Naive B cell (primary cell): ENCODE data around the gene PDE2A. TPM values are rescaled to one million over a fixed set of nuclear protein-coding genes. Genes with fewer than 3 reads are reported as not detected.

Experiments used
- ATAC-seq, 2 donors: fragments of 150-1000 bp; cut with Tn5 transposase; 2 replicates each; pipeline ENCODE4 v1.10.0; 2021; ENCODE audit warnings: low read depth in 2 of 2, mild to moderate bottlenecking in 2 of 2, moderate library complexity in 2 of 2
- DNase-seq: peaks from one replicate; pipeline ENCODE4 v3.0.0; 2022
- H3K27ac Mint-ChIP-seq, 6 donors: one replicate each; pipeline ENCODE4 v1.8.0; 2020 to 2022; ENCODE audit warnings: mild to moderate bottlenecking in 6 of 6, mixed read lengths in 6 of 6, moderate library complexity in 5 of 6, inconsistent platforms in 2 of 6
- H3K27me3 Mint-ChIP-seq, 3 donors: one replicate each; pipeline ENCODE4 v1.8.0; 2021 to 2022; ENCODE audit warnings: mixed read lengths in 3 of 3, mild to moderate bottlenecking in 1 of 3
- H3K36me3 Mint-ChIP-seq, 2 donors: one replicate each; pipeline ENCODE4 v1.8.0; 2020 to 2022; ENCODE audit warnings: mixed read lengths in 2 of 2, inconsistent platforms in 1 of 2, mild to moderate bottlenecking in 1 of 2
- H3K4me1 Mint-ChIP-seq, 3 donors: one replicate each; pipeline ENCODE4 v1.8.0; 2020 to 2022; ENCODE audit warnings: mixed read lengths in 3 of 3, inconsistent platforms in 1 of 3, mild to moderate bottlenecking in 1 of 3, moderate library complexity in 1 of 3
- H3K4me3 Mint-ChIP-seq, 8 donors: one replicate each; pipeline ENCODE4 v1.8.0; 2020 to 2022; ENCODE audit warnings: mild to moderate bottlenecking in 8 of 8, mixed read lengths in 8 of 8, moderate library complexity in 8 of 8, inconsistent platforms in 2 of 8
- H3K9me3 Mint-ChIP-seq, 7 donors: one replicate each; pipeline ENCODE4 v1.8.0; 2020 to 2022; ENCODE audit warnings: mixed read lengths in 7 of 7, mild to moderate bottlenecking in 5 of 7, inconsistent platforms in 2 of 7, moderate library complexity in 1 of 7
- polyA plus RNA-seq, 6 donors: library from polyadenylated mRNA; unstranded; fragments of 300-500 nt; fragmentation: Illumina TruSeq; gene quantifications; one replicate each; pipeline ENCODE4 v1.2.3, GENCODE V29; 2021; ENCODE audit warnings: low read depth in 6 of 6

Gene PDE2A
- polyA plus RNA-seq, 6 donors from 2014 or later, result 0.18 to 0.44 (median 0.36) TPM; not detected in 3

- no peak for DNase-seq
- H3K36me3 Mint-ChIP-seq, result no peaks in the 10 kb centered on the region
- H3K9me3 Mint-ChIP-seq, result no peaks in the 10 kb centered on the region
- ATAC-seq, result no peak
- peaks cover 4 to 41% (median 29%) of the 10 kb centered on the region in 3 donors for H3K27me3 Mint-ChIP-seq
- peaks cover under 1 to 9% (median 1%) of the 10 kb centered on the region in 3 donors for H3K4me1 Mint-ChIP-seq
- peak overlapping the region in 1 of 8 donors; percentile 65 for H3K4me3 Mint-ChIP-seq
- peak overlapping the region in 3 of 6 donors; percentile 34 to 50 (median 36) for H3K27ac Mint-ChIP-seq
Measured at GRCh38 chr11:72630104-72630852, 43.9 kb downstream of the PDE2A start.

DNA sequence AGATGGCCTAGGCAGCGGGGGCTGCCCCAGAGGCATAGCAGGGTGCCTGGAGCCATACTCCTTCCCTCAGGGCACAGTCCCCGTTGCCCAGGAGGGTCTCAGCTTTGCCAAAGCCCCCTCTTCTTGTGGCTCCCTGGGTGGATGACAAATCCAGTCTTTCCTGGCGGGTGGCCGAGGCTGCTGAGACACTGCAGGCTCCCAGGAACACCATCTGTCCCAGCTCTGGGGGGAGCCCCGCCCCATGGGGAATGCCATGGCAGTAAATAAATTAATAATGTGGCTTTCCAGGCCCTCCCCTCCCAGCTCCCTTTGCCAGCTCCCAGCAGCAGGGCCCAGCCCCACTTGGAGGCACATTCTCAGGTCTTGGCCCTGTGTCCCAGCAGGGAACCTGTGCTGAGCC is 45.0 kb downstream of the PDE2A start:
- Mint-ChIP-seq H3K4me3 (no peak overlapping the region), H3K27me3 (peaks cover 7 to 41% (median 39%) of the 10 kb centered on the region in 3 donors), H3K4me1 (peaks cover 5 to 13% (median 11%) of the 10 kb centered on the region in 3 donors), H3K9me3 (no peaks in the 10 kb centered on the region), H3K36me3 (no peaks in the 10 kb centered on the region), H3K27ac (no peak overlapping the region)
- ATAC-seq (no peak), DNase-seq (no peak)

DNA sequence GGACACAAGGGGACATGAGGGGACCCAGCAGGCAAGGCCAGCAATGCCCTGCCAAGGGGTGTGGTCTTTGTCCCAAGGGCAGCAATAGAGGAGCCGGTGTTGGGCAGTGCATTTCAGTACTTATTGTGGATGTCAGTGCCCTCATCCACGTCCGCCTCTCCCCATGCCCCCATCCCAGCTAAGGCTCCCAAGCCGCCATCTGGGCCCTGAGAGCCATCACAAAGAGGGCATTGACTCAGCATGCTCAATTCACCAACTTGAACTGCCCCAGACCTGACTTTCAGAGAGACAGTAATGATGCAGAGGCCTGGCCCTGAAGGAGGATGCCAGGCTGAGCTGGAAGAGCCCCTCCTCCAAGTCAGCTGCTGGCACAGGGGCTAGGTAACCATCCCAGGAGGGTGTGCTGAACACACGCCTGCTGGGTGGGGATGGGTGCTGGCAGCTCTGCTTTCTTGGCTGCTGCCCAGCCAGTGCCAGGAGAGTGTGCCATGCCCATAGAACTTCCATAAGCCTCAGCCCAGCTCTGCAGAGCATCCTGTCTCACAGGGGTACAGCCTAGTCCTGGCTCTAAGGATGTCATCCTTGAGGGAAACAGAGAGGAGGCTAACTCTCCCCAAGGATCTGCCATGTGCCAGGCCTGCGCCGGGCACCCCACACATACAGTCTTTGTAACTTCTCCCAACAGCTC is 46.5 kb downstream of the PDE2A start:
- DNase-seq, result no peak
- Mint-ChIP-seq H3K36me3 (no peaks in the 10 kb centered on the region), H3K4me1 (peaks cover 10 to 17% (median 13%) of the 10 kb centered on the region in 3 donors), H3K9me3 (no peaks in the 10 kb centered on the region), H3K4me3 (no peak overlapping the region), H3K27me3 (peaks cover 8 to 33% (median 28%) of the 10 kb centered on the region in 3 donors), H3K27ac (peak overlapping the region in 1 of 6 donors; percentile 26)
- no peak for ATAC-seq

GRCh38 chr11:72626414-72626936 is 47.7 kb downstream of the PDE2A start:
- Mint-ChIP-seq H3K36me3 (no peaks in the 10 kb centered on the region), H3K4me1 (peaks cover 17 to 24% (median 19%) of the 10 kb centered on the region in 3 donors), H3K27me3 (peaks cover 10 to 32% (median 25%) of the 10 kb centered on the region in 3 donors), H3K27ac (no peak overlapping the region), H3K9me3 (no peaks in the 10 kb centered on the region), H3K4me3 (no peak overlapping the region)
- no peak for DNase-seq
- ATAC-seq, result no peak

- Mint-ChIP-seq H3K9me3 (no peaks in the 10 kb centered on the region), H3K27ac (no peak overlapping the region), H3K4me1 (peaks cover 22 to 27% (median 24%) of the 10 kb centered on the region in 3 donors), H3K27me3 (peaks cover 12 to 26% (median 19%) of the 10 kb centered on the region in 3 donors), H3K4me3 (peak overlapping the region in 2 of 8 donors; percentile 30 to 61), H3K36me3 (no peaks in the 10 kb centered on the region)
- no peak for ATAC-seq
- no peak for DNase-seq
Measured at GRCh38 chr11:72625691-72626413, 48.4 kb downstream of the PDE2A start.

DNA sequence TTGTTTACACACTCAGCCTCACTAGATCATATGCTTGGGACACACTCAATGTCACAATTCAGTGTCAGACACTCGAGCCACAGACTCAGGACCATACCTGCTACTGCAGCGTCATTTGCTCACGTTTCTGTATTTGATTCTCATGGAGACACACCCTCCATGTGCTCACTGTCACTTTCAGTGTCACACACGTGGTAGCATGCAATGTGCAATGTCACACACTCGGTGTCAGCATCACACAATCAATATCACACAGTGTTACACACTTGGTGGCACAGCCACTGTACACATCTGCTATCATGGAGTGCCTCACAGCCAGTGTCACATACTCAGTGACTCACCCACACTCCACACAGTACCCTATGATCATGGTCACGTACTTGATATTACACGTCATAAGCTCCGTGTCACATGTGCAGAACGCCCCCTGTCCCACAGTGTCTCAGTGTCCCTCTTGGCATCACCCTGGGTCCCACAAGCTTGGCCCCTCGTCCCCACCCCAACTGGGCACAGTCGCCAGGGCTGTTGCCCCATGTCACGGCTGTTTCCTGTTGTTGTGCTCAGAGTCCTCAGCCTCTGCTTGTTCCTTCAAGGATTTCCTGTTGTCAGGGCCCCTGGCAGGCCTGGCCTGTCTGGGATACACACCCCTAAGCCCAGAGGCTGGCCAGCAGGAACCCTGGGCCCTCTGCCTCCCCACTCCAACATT is 49.6 kb downstream of the PDE2A start:
- no peak for ATAC-seq

GRCh38 chr11:72623052-72623451 is 51.2 kb downstream of the PDE2A start:
- H3K4me1 Mint-ChIP-seq, result peaks cover 15 to 34% (median 25%) of the 10 kb centered on the region in 3 donors
- peaks cover 9 to 40% (median 14%) of the 10 kb centered on the region in 3 donors for H3K27me3 Mint-ChIP-seq
- no peaks in the 10 kb centered on the region for H3K9me3 Mint-ChIP-seq
- no peaks in the 10 kb centered on the region for H3K36me3 Mint-ChIP-seq
- no peak for DNase-seq
- no peak overlapping the region for H3K27ac Mint-ChIP-seq
- peak overlapping the region in 1 of 8 donors; percentile 32 for H3K4me3 Mint-ChIP-seq
- no peak for ATAC-seq

More for the DNA sequence above, 49.6 kb downstream of the PDE2A start:
- Mint-ChIP-seq H3K27me3 (peaks cover 9 to 26% (median 12%) of the 10 kb centered on the region in 3 donors), H3K4me3 (no peak overlapping the region), H3K4me1 (peaks cover 15 to 27% (median 25%) of the 10 kb centered on the region in 3 donors), H3K27ac (peak overlapping the region in 1 of 6 donors; percentile 64), H3K9me3 (no peaks in the 10 kb centered on the region), H3K36me3 (no peaks in the 10 kb centered on the region)
- no peak for DNase-seq

GRCh38 chr11:72621008-72621610 is 53.1 kb downstream of the PDE2A start:
- Mint-ChIP-seq H3K4me3 (peak overlapping the region in 1 of 8 donors; percentile 23), H3K27ac (peak overlapping the region in 1 of 6 donors; percentile 18), H3K4me1 (peaks cover 15 to 34% (median 27%) of the 10 kb centered on the region in 3 donors), H3K9me3 (no peaks in the 10 kb centered on the region), H3K27me3 (peaks cover 9 to 44% (median 22%) of the 10 kb centered on the region in 3 donors), H3K36me3 (no peaks in the 10 kb centered on the region)
- DNase-seq, result no peak
- no peak for ATAC-seq

DNA sequence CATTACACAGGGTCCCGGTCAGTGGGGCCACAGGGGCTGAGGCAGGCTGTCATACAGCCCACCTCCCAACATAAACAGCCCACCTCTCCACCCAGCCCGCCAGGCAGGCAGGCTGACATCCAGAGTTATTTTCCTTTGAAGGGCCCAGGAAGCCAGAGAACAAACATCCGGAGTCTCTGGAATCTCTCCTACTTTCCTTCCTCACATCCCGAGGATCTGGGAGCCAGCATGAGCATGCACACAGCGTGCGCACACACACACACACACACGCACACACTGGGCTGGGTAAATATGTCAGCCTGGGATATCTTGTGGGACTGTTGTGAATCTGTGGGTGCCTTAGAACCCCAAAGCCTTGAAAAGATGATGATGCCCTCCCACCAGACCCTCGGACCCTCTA is 55.4 kb downstream of the PDE2A start:
- Mint-ChIP-seq H3K4me3 (peak overlapping the region in 1 of 8 donors; percentile 52), H3K4me1 (peaks cover 15 to 40% (median 31%) of the 10 kb centered on the region in 3 donors), H3K9me3 (no peaks in the 10 kb centered on the region), H3K36me3 (no peaks in the 10 kb centered on the region), H3K27ac (peak overlapping the region in 1 of 6 donors; percentile 74), H3K27me3 (peaks cover 4 to 31% (median 31%) of the 10 kb centered on the region in 3 donors)
- ATAC-seq, result no peak
- DNase-seq, result no peak

GRCh38 chr11:72617080-72617762 is 57.0 kb downstream of the PDE2A start:
- peaks cover 22 to 48% (median 38%) of the 10 kb centered on the region in 3 donors for H3K4me1 Mint-ChIP-seq
- DNase-seq, result no peak
- no peaks in the 10 kb centered on the region for H3K36me3 Mint-ChIP-seq
- peak overlapping the region in 1 of 6 donors; percentile 42 for H3K27ac Mint-ChIP-seq
- H3K9me3 Mint-ChIP-seq, result no peaks in the 10 kb centered on the region
- no peak overlapping the region for H3K4me3 Mint-ChIP-seq
- no peak for ATAC-seq
- H3K27me3 Mint-ChIP-seq, result peaks cover 4 to 32% (median 29%) of the 10 kb centered on the region in 3 donors

GRCh38 chr11:72616655-72617054 is 57.6 kb downstream of the PDE2A start:
- ATAC-seq (no peak), DNase-seq (no peak)
- H3K4me1 Mint-ChIP-seq, result peaks cover 28 to 42% (median 33%) of the 10 kb centered on the region in 3 donors
- no peaks in the 10 kb centered on the region for H3K36me3 Mint-ChIP-seq
- no peaks in the 10 kb centered on the region for H3K9me3 Mint-ChIP-seq
- peaks cover 4 to 37% (median 35%) of the 10 kb centered on the region in 3 donors for H3K27me3 Mint-ChIP-seq
- no peak overlapping the region for H3K27ac Mint-ChIP-seq
- no peak overlapping the region for H3K4me3 Mint-ChIP-seq

DNA sequence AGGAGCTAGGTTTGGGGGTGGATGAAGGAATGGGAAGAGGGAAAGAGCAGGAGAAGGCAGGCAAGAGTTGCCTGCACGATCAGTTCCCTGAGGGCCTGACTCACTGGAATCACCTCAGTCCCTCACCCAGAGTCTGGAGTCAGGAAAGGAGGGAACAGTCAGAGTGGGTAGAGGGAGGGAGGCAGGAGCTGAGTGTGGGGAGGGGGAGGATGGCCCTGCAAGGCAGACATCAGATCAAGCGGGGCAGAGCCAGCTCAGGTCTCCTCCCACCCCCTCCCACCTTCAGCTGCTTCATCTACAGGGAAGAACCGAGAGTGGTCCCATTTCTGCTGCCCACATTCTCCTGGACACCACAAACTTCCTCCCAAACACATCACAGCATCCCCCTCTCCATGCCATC is 58.9 kb downstream of the PDE2A start:
- ATAC-seq (no peak), DNase-seq (no peak)
- H3K27me3 Mint-ChIP-seq, result peaks cover 3 to 50% (median 48%) of the 10 kb centered on the region in 3 donors
- H3K9me3 Mint-ChIP-seq, result no peaks in the 10 kb centered on the region
- peaks cover 21 to 37% (median 24%) of the 10 kb centered on the region in 3 donors for H3K4me1 Mint-ChIP-seq
- no peak overlapping the region for H3K4me3 Mint-ChIP-seq
- peak overlapping the region in 1 of 6 donors; percentile 37 for H3K27ac Mint-ChIP-seq
- H3K36me3 Mint-ChIP-seq, result no peaks in the 10 kb centered on the region
